Neural progenitor cell (in vitro differentiated cells): ENCODE measurements around the gene BCAN.

Experiments
- CTCF ChIP-seq: fragments of 200-600 bp; sonication (generic); IDR thresholded peaks from 2 replicates; pipeline ENCODE4 v1.5.1; 2017; ENCODE audit warnings: antibody characterized with exemption, mild to moderate bottlenecking
- EZH2 ChIP-seq: fragments of 200-600 bp; sonication (generic); IDR thresholded peaks from 2 replicates; pipeline ENCODE4 v1.6.1; 2017; ENCODE audit warnings: antibody characterized with exemption, mild to moderate bottlenecking, moderate library complexity
- EZH2phosphoT487 ChIP-seq: fragments of 200-600 bp; sonication (generic); IDR thresholded peaks from 2 replicates; pipeline ENCODE4 v1.6.1; 2017; ENCODE audit warnings: antibody characterized with exemption

GRCh38 chr1:156664767-156665411 lies 23.0 kb downstream of the BCAN start:
- TF ChIP-seq EZH2phosphoT487 (no peak), CTCF (no peak), EZH2 (no peak)
